ENCODE results near the gene TMEM43.
"Not testable (repeated sequence)": the region's sequence is repeated elsewhere in the genome, so short reads cannot be mapped to it uniquely, and the experiment has no call there.

Gene TMEM43

DNA sequence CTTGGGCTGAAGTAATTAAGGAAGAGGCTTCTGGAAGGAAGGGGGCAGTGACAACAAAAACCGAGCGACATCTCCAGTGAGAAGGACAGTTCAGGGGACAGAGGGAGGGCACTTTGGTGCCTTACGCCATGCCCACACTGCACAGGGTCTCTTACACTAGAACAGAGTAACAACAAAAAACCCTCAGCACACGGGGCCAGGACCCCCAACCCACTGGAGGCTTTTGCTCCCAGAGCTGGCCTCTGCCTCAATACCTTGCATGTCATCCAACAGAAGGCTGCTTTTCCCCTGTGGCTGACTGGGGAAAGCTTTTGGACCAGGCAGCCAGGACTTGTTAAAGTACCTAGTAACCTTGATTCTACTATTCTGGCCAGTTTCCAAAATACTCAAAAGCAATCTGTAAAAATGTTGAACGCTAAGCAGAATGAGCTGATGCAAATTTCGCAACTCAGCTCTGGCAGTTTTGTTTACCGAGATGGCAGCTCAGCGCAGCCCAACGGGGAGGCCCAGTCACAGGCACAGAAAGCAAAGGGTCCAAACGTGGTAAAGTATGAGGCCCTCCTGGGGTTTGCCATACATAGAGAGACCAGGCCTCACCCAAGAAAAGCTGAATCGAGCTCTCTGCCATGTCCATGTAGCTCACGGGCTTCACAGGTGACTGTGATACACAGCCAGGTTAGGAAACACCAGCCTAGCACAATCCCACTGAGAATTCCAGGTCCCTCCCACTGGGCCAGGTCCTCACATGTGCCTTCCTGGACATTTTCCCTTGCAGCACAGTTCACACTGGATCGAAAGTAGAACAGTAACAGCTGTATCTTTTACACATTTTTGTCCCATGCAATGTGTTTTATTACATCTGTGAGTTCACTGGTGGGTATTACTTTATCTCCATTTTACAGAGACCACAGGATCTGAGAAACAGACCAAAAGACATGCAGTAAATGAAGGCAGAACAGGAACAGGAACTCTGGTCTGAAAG is 6.2 kb upstream of the TMEM43 start:
- H3K27ac Mint-ChIP-seq, result no peak overlapping the region
- peaks cover 23% of the 10 kb centered on the region for H3K36me3 Mint-ChIP-seq
- no peaks in the 10 kb centered on the region for H3K27me3 Mint-ChIP-seq
- H3K4me3 Mint-ChIP-seq, result no peak overlapping the region
- no peaks in the 10 kb centered on the region for H3K9me3 Mint-ChIP-seq (ENCODE audit: low read depth)
- H3K4me1 Mint-ChIP-seq (ENCODE audit: low read depth), result peaks cover 24% of the 10 kb centered on the region

GRCh38 chr3:14119651-14120050 is 5.2 kb upstream of the TMEM43 start:
- H3K36me3 Mint-ChIP-seq, result peaks cover 23% of the 10 kb centered on the region
- H3K9me3 Mint-ChIP-seq (ENCODE audit: low read depth), result no peaks in the 10 kb centered on the region
- no peak overlapping the region for H3K4me3 Mint-ChIP-seq
- H3K4me1 Mint-ChIP-seq (ENCODE audit: low read depth), result peaks cover 27% of the 10 kb centered on the region
- H3K27ac Mint-ChIP-seq, result no peak overlapping the region
- H3K27me3 Mint-ChIP-seq, result no peaks in the 10 kb centered on the region

DNA sequence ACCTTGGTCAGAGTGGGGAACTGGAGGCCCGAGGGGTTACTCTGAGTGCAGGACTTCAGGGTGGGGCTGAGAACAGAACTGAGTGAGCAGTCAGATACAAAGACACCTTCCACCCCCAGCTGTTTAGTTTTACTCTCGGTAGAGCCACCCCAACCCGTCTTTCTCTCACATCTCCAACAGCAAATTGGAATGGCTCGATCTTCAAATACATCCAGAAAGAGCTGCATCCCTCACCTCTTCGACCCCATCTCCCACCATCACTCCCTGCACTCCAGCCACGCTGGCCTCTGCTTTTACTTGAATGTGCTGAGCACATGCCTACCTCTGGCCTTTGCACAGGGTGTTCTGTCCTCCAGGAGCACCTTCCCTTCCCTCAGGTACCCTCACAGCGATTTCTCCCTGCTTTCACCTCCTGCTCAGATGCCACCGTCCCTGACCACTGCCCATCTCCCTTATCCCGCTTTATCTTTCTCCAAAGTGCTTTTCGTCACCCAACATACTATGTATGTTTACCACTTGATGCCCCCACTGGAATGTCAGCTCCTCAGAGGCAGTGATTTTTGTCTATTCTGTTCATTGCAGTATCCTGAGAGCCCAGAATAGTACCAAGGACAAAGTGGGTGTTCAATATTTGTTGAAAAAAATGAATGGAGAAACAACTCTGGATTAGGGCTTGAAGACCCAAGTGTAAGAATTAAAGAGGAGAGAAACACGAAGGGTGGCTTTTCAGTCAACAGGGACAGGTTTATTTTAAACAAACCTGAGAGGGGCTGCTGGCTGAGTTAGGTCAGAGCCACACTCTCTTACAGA is 4.5 kb upstream of the TMEM43 start:
- no peak overlapping the region for H3K4me3 Mint-ChIP-seq
- H3K27ac Mint-ChIP-seq, result no peak overlapping the region
- no peaks in the 10 kb centered on the region for H3K27me3 Mint-ChIP-seq
- peaks cover 27% of the 10 kb centered on the region for H3K4me1 Mint-ChIP-seq (ENCODE audit: low read depth)
- peaks cover 23% of the 10 kb centered on the region for H3K36me3 Mint-ChIP-seq
- no peaks in the 10 kb centered on the region for H3K9me3 Mint-ChIP-seq (ENCODE audit: low read depth)

GRCh38 chr3:14120921-14121448 is 3.9 kb upstream of the TMEM43 start:
- H3K9me3 Mint-ChIP-seq (ENCODE audit: low read depth); H3K27me3 Mint-ChIP-seq; H3K27ac Mint-ChIP-seq; H3K4me3 Mint-ChIP-seq: not testable (repeated sequence)
- Mint-ChIP-seq H3K36me3 (peaks cover 23% of the 10 kb centered on the region), H3K4me1 (ENCODE audit: low read depth) (peaks cover 29% of the 10 kb centered on the region)

GRCh38 chr3:14121859-14122258 is 3.0 kb upstream of the TMEM43 start:
- H3K4me1 Mint-ChIP-seq (ENCODE audit: low read depth), result peaks cover 38% of the 10 kb centered on the region
- H3K36me3 Mint-ChIP-seq, result peaks cover 18% of the 10 kb centered on the region
- H3K9me3 Mint-ChIP-seq (ENCODE audit: low read depth), result no peaks in the 10 kb centered on the region
- H3K27ac Mint-ChIP-seq, result peak overlapping the region; percentile 50
- H3K27me3 Mint-ChIP-seq, result no peaks in the 10 kb centered on the region
- peak overlapping the region; percentile 97 for H3K4me3 Mint-ChIP-seq

DNA sequence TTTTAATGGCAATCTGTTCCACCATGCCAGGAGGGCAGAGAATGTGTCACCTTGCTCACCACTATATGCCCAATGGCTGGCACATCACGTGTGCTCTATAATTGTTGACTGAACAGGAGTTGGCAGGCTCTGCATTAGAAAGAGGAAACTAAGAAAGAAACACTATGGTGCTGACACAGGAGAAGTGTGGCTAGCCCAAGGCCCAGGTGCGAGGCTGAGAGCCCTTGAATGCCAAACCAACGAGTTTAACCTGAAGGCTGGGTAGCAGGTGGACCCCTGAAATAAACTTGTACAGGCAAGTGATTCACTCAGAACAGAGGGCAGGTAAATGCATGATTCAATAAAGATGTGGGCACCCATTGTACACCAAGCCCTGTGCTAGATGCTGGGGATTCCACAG is 2.6 kb upstream of the TMEM43 start:
- no peaks in the 10 kb centered on the region for H3K27me3 Mint-ChIP-seq
- peaks cover 18% of the 10 kb centered on the region for H3K36me3 Mint-ChIP-seq
- H3K4me3 Mint-ChIP-seq, result peak overlapping the region; percentile 97
- H3K27ac Mint-ChIP-seq, result peak overlapping the region; percentile 61
- peaks cover 43% of the 10 kb centered on the region for H3K4me1 Mint-ChIP-seq (ENCODE audit: low read depth)
- H3K9me3 Mint-ChIP-seq (ENCODE audit: low read depth), result no peaks in the 10 kb centered on the region

DNA sequence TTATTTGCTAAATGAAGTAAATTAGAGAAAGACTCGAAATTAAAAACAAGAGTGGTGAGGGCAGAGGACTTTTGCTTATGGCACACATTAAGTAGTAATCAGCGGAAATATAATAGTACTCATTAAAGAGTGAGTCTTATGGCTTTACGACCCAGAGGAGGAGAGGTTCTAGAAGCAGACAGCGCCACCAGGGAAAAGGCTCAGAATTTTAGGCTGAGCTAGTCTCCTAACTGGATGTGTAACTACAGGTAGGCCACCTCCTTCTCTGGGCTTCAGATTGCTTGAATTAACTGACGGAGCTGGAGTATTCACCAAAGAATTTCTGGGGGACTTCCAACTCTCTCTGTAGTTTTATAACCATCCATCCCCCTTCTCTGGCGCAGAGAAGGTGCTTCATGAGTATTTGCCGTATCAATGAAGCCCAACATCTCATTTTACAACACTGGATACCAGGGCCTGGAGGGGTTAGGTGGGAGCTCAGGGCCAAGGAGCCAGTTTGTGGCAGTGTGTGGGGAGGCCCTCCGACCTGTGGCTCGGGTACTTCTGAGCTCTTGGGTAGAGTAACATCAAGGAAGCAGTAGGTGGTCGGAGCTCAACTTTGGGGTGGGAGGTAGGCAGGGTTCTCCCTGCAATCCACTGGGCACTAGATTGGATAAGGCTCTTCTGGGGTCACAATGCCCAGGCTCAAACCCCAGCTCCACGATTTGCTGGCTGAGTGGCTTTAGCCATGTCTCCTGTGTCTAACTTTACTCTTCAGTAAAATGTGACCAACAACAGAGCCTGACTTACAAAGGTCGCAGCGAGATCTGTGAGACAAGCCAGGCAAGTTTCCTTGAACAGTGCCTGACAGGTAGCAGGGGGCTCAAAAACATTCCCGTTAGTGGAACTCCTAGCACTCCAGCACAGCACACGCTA is 1.3 kb upstream of the TMEM43 start:
- peaks cover 55% of the 10 kb centered on the region for H3K4me1 Mint-ChIP-seq (ENCODE audit: low read depth)

GRCh38 chr3:14124223-14124614 is 633 bp upstream of the TMEM43 start:
- Mint-ChIP-seq H3K4me1 (ENCODE audit: low read depth) (peaks cover 56% of the 10 kb centered on the region), H3K9me3 (ENCODE audit: low read depth) (no peaks in the 10 kb centered on the region), H3K36me3 (peaks cover 28% of the 10 kb centered on the region), H3K4me3 (peak overlapping the region; percentile 97), H3K27me3 (no peaks in the 10 kb centered on the region), H3K27ac (peak overlapping the region; percentile 98)

More for the DNA sequence above, 1.3 kb upstream of the TMEM43 start:
- peak overlapping the region; percentile 97 for H3K4me3 Mint-ChIP-seq
- no peaks in the 10 kb centered on the region for H3K9me3 Mint-ChIP-seq (ENCODE audit: low read depth)
- peak overlapping the region; percentile 98 for H3K27ac Mint-ChIP-seq
- H3K27me3 Mint-ChIP-seq, result no peaks in the 10 kb centered on the region
- peaks cover 24% of the 10 kb centered on the region for H3K36me3 Mint-ChIP-seq

- no peaks in the 10 kb centered on the region for H3K9me3 Mint-ChIP-seq (ENCODE audit: low read depth)
These were observed 553 bp downstream of the TMEM43 start for GRCh38 chr3:14125193-14126016.

GRCh38 chr3:14126017-14126886 is 1.4 kb downstream of the TMEM43 start:
- H3K4me3 Mint-ChIP-seq, result peak overlapping the region; percentile 97
- peaks cover 52% of the 10 kb centered on the region for H3K4me1 Mint-ChIP-seq (ENCODE audit: low read depth)
- peaks cover 23% of the 10 kb centered on the region for H3K36me3 Mint-ChIP-seq
- no peaks in the 10 kb centered on the region for H3K9me3 Mint-ChIP-seq (ENCODE audit: low read depth)
- H3K27me3 Mint-ChIP-seq, result no peaks in the 10 kb centered on the region
- peak overlapping the region; percentile 84 for H3K27ac Mint-ChIP-seq

More at GRCh38 chr3:14125193-14126016, 553 bp downstream of the TMEM43 start:
- no peaks in the 10 kb centered on the region for H3K27me3 Mint-ChIP-seq
- peaks cover 54% of the 10 kb centered on the region for H3K4me1 Mint-ChIP-seq (ENCODE audit: low read depth)
- peak overlapping the region; percentile 84 for H3K27ac Mint-ChIP-seq
- H3K36me3 Mint-ChIP-seq, result peaks cover 25% of the 10 kb centered on the region
- H3K4me3 Mint-ChIP-seq, result peak overlapping the region; percentile 97

DNA sequence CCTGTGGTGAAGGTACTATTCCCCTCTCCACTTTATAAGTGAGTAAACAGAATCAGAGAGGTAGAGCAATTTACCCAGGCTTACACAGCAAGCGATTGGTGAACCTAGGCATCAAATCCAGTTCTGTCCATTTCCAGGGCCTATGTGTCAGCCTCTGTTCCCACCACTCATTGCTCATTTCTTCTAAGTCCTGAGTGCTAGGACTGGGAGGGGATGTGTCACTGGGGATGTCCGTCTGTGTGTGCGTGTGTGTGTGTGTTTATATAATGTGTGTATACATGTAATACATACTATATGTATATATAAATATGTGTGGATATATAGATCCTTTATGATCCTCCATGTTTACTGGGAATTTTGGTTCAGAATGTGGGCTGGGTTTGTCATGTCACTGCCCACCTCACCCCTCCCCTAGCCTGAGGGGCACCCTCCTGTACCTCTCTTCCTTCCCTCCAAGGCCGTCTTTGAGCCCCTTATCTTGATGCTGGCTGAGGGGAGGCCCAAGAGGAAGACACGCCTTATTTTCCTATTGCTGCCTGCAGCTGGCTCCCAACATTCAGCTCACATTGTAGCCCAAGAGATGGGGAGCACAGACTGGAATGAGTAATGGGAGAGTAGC is 2.1 kb downstream of the TMEM43 start:
- Mint-ChIP-seq H3K27me3 (no peaks in the 10 kb centered on the region), H3K4me1 (ENCODE audit: low read depth) (peaks cover 48% of the 10 kb centered on the region), H3K27ac (no peak overlapping the region), H3K36me3 (peaks cover 21% of the 10 kb centered on the region), H3K4me3 (peak overlapping the region; percentile 97), H3K9me3 (ENCODE audit: low read depth) (no peaks in the 10 kb centered on the region)

DNA sequence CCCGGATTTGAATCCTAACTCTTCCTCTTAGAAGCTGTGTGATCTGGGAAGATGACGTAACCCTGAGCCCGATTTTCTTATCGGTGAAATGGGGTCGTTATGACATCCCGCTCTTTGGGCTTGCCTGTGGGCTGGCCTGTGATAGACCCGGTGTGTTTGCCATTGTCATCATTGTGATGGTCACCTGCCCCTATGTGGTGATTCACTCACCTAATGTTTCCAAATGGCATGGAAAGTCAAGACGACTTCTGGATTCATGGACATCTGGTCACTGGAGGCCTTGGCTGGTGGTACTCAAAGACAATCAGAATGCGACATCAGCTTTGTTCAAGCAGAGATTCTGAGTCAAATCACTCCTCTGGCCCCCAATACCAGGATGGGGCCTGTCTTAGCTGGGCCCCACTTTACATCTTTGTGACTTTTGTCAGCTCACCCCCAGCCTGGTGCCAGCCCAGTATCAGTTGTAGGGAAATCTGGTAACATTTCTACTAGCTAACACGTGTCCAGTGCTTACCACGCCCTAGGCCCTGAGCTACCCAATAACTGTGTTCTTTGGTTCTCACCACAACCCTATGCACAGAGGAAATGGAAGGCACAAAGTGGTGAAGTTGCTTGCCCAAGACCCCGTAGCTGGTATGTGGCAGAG is 2.8 kb downstream of the TMEM43 start:
- Mint-ChIP-seq H3K36me3 (peaks cover 15% of the 10 kb centered on the region), H3K27me3 (no peaks in the 10 kb centered on the region), H3K4me3 (peak overlapping the region; percentile 97), H3K27ac (no peak overlapping the region), H3K9me3 (ENCODE audit: low read depth) (no peaks in the 10 kb centered on the region), H3K4me1 (ENCODE audit: low read depth) (peaks cover 43% of the 10 kb centered on the region)
